ENCODE results near the gene DRG2.

The DRG2 gene

DNA sequence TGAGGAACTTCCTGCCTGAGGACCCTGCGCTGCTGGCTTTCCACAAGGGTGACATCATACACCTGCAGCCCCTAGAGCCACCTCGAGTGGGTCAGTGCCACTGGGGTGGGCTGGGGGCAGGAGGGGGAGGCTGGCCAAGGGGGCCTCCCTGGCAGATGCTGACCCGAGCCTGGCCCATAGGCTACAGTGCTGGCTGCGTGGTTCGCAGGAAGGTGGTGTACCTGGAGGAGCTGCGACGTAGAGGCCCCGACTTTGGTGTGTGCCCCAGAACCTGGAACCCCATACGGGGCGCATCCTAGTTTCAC, 69.2 kb downstream of the DRG2 start:
- TF ChIP-seq LEF1 (IDR thresholded peaks at IDR 0.05; ENCODE audit: borderline replicate concordance) (no peak), NFRKB (IDR thresholded peaks at IDR 0.05) (no peak), FOXK2 (IDR thresholded peaks at IDR 0.05) (no peak)
- POLR2A ChIA-PET = no interaction called here
- DNase-seq (ENCODE audit: extremely low spot score) = no peak
- CTCF ChIA-PET = no interaction called here

All from HEK293T (cell line).